Uterus (tissue), 4 donors: ENCODE measurements around the gene SUPT20H. TPM values are rescaled to one million over a fixed set of nuclear protein-coding genes. Genes with fewer than 3 reads are reported as not detected.

Experiments
- DNase-seq, 2 donors: peaks; one replicate each; pipeline ENCODE4 v3.0.0-alpha.2; 2019 to 2020
- H3K27ac ChIP-seq, 2 donors: fragments of 200-600 bp; sonication (generic); 1 replicate in 1 of 2; 2 replicates in 1 of 2; pipeline ENCODE4 v1.5.1; 2016 to 2018
- H3K27me3 ChIP-seq, 2 donors: fragments of 200-600 bp; sonication (generic); one replicate each; pipeline ENCODE4 v1.5.1; 2018 to 2019; ENCODE audit warnings: control low read depth in 1 of 2
- H3K36me3 ChIP-seq, 2 donors: fragments of 200-600 bp; sonication (generic); one replicate each; pipeline ENCODE4 v1.5.1; 2019; ENCODE audit warnings: control low read depth in 1 of 2
- H3K4me1 ChIP-seq, 2 donors: fragments of 200-600 bp; sonication (generic); one replicate each; pipeline ENCODE4 v1.5.1; 2018 to 2019; ENCODE audit warnings: control low read depth in 1 of 2
- H3K4me3 ChIP-seq, 2 donors: fragments of 200-600 bp; sonication (generic); 1 replicate in 1 of 2; 2 replicates in 1 of 2; pipeline ENCODE4 v1.5.1; 2018 to 2019; ENCODE audit warnings: mild to moderate bottlenecking in 1 of 2
- H3K9me3 ChIP-seq, 2 donors: fragments of 200-600 bp; sonication (generic); one replicate each; pipeline ENCODE4 v1.5.1; 2019; ENCODE audit warnings: control low read depth in 1 of 2
- CTCF ChIP-seq, 4 experiments: fragments of 200-600 bp in 2 of 4; fragments of 450-650 bp in 2 of 4; sonication (generic) in 2 of 4; IDR thresholded peaks; one replicate each; pipeline ENCODE4 v1.5.1; 2016 to 2019; ENCODE audit warnings: antibody characterized with exemption in 4 of 4, mild to moderate bottlenecking in 2 of 4, moderate library complexity in 1 of 4
- POLR2A ChIP-seq, 2 donors: fragments of 450-650 bp; IDR thresholded peaks; one replicate each; pipeline ENCODE4 v1.6.1; 2016; ENCODE audit warnings: antibody characterized with exemption in 2 of 2, mild to moderate bottlenecking in 1 of 2, moderate library complexity in 1 of 2
- intact Hi-C: fragments of 100-400 bp; cut with DNase I; formaldehyde crosslinking; loops from one replicate; pipeline ENCODE4 v1.15.1; 2023; ENCODE audit warnings: low total_unique reads
- total RNA-seq, 4 donors: library from RNA; depleted of rRNA in 3 of 4; stranded (reverse); fragments of >200 nt in 3 of 4; gene quantifications; one replicate each; pipeline versions ENCODE4 v1.1.0 to v1.2.4, GENCODE V29; 2014 to 2023
- donor health status: DM: yes; HTN: yes; CAD: no.

Gene SUPT20H
- total RNA-seq, 4 donors from 2014 or later = 39.7 to 119 (median 88.2) TPM

GRCh38 chr13:37072024-37072423 lies 12.5 kb upstream of the SUPT20H start:
- intact Hi-C loops = no loop called here
- H3K9me3 ChIP-seq = no peaks in the 10 kb centered on the region
- no peak overlapping the region for H3K4me3 ChIP-seq
- no peak for TF ChIP-seq CTCF (IDR thresholded peaks at IDR 0.05)
- no peak for TF ChIP-seq POLR2A (IDR thresholded peaks at IDR 0.05)
- no peaks in the 10 kb centered on the region for H3K27me3 ChIP-seq
- no peak for DNase-seq
- no peaks in the 10 kb centered on the region for H3K36me3 ChIP-seq
- no peak overlapping the region for H3K27ac ChIP-seq
- H3K4me1 ChIP-seq = no peaks in the 10 kb centered on the region

- intact Hi-C loops = no loop called here
- H3K9me3 ChIP-seq = no peaks in the 10 kb centered on the region
- H3K27ac ChIP-seq = no peak overlapping the region
- DNase-seq = no peak
- no peaks in the 10 kb centered on the region for H3K4me1 ChIP-seq
- no peaks in the 10 kb centered on the region for H3K27me3 ChIP-seq
- no peak overlapping the region for H3K4me3 ChIP-seq
- no peaks in the 10 kb centered on the region for H3K36me3 ChIP-seq
- no peak for TF ChIP-seq CTCF (IDR thresholded peaks at IDR 0.05)
- TF ChIP-seq POLR2A (IDR thresholded peaks at IDR 0.05) = no peak
Observed at GRCh38 chr13:37070956-37071355, 11.5 kb upstream of the SUPT20H start.

- no peak overlapping the region for H3K27ac ChIP-seq
- intact Hi-C loops = no loop called here
- no peaks in the 10 kb centered on the region for H3K4me1 ChIP-seq
- no peaks in the 10 kb centered on the region for H3K9me3 ChIP-seq
- DNase-seq = no peak
- no peaks in the 10 kb centered on the region for H3K27me3 ChIP-seq
- H3K4me3 ChIP-seq = no peak overlapping the region
- TF ChIP-seq POLR2A (IDR thresholded peaks at IDR 0.05) (no peak), CTCF (IDR thresholded peaks at IDR 0.05) (no peak)
- no peaks in the 10 kb centered on the region for H3K36me3 ChIP-seq
Observed at GRCh38 chr13:37070145-37070695, 10.7 kb upstream of the SUPT20H start.

GRCh38 chr13:37069597-37070103 lies 10.2 kb upstream of the SUPT20H start:
- DNase-seq = no peak
- Histone ChIP-seq H3K9me3 (no peaks in the 10 kb centered on the region), H3K4me3 (no peak overlapping the region), H3K36me3 (no peaks in the 10 kb centered on the region), H3K27me3 (no peaks in the 10 kb centered on the region), H3K4me1 (no peaks in the 10 kb centered on the region), H3K27ac (no peak overlapping the region)
- TF ChIP-seq CTCF (IDR thresholded peaks at IDR 0.05) (no peak), POLR2A (IDR thresholded peaks at IDR 0.05) (no peak)
- intact Hi-C loops = no loop called here

- H3K9me3 ChIP-seq = no peaks in the 10 kb centered on the region
- no peak for DNase-seq
- H3K27me3 ChIP-seq = no peaks in the 10 kb centered on the region
- no peak overlapping the region for H3K4me3 ChIP-seq
- H3K27ac ChIP-seq = no peak overlapping the region
- TF ChIP-seq CTCF (IDR thresholded peaks at IDR 0.05) (no peak), POLR2A (IDR thresholded peaks at IDR 0.05) (no peak)
- no peaks in the 10 kb centered on the region for H3K4me1 ChIP-seq
- intact Hi-C loops = no loop called here
- H3K36me3 ChIP-seq = no peaks in the 10 kb centered on the region
Observed at GRCh38 chr13:37068962-37069361, 9.5 kb upstream of the SUPT20H start.
